ENCODE results near the gene EMP1.

The EMP1 gene

DNA sequence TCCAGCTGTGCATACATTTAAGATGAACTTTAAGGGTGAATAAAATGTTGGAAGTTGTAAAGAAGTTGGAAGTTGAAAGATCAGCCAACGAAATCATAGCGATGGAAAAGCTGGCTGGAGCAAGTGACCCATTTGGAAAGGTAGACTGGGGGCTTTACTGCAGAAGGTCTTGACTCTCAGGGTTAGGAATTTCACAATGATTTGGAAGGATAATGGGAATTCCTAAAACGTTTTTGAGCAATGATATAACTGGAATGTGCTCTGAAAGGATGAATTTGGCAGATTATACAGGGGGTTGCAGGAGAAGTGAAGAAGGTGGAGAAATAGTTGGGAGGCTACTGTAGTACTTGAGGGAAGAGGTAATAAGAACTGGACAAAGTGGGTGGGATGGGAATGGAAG is 27.4 kb downstream of the EMP1 start:
- no peak for DNase-seq

- DNase-seq: no peak
These were observed 30.7 kb downstream of the EMP1 start for GRCh38 chr12:13227191-13227590.

GRCh38 chr12:13228579-13228978 is 32.1 kb downstream of the EMP1 start:
- DNase-seq: no peak

DNA sequence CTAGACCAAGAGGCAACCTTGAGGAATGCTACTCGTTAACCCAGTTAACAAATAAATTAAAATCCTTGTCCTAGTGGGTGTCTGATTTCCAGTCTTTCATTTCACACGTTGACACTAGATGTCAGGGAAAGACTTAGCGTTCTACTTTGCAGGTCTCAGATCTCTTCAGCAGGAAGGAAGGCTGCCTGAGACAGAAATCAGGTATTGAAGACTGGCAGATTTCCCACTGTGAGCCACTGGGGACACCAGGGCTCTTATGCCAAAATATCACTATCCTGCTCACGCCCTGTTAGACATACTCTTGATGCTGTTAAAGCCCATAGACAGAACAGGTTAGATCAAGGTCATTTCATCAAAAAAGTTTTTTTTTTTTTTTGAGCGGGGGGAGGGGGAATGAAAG is 33.0 kb downstream of the EMP1 start:
- DNase-seq: no peak

DNA sequence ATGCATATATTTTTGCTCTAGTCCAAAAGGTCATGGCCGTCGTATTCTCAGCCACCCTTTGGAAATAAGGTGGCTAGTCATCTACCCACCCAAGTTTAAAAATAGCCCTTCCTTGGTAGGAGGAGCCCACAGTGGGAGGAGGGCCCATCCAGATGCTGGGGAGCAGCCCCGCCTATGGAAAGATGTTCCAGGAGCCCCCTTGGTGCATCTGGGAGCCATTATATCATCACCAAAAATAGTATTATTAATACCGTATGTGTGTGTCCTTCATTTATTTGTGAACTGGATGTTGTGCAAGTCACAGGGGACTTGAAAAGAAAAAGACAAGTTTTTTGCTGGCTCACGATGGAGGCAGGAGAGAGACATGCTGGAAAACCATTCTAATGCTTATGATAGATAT is 34.0 kb downstream of the EMP1 start:
- DNase-seq: no peak

- DNase-seq: peak; percentile 7
These were observed 37.5 kb downstream of the EMP1 start for GRCh38 chr12:13233830-13234641.

DNA sequence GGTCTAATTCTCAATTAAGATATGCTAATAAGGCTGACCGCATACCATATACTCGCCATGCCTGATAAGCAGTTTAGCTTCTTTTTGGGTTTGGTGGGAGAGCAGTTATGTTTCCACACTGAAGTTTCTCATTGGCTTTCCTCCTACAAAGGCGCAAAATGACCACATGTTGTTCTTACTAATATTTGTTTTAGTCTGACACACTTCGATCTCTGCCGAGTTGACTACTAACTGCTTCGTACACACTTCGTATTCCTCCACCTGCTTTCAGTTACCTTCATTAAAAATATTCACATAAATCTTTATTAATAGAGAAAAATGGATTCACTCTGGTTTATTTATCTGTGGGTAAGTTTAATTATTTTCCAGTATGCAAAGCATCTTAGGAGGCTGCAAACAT is 41.7 kb downstream of the EMP1 start:
- DNase-seq: no peak

- peak; percentile 92 for DNase-seq
These were observed 45.4 kb downstream of the EMP1 start for GRCh38 chr12:13241833-13242488.

DNA sequence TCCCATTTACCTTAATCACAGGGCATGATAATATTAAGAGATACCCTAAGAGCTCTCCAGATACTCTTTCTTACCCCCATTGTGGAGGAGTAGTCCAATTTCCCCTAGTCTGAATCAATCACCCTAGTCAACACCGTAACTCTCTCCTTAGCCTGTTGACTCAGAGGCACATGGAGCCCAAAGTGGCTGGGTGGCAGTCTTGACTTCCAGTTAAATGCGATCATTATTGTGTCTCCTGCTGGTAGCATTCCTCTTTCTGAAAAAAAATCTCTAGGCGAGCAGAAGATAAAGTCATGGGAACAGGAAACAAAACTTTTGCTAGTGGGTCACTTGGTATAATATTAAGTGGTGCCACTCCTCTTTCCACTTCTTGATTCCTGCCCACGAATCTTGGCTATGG is 46.4 kb downstream of the EMP1 start:
- peak; percentile 79 for DNase-seq

DNA sequence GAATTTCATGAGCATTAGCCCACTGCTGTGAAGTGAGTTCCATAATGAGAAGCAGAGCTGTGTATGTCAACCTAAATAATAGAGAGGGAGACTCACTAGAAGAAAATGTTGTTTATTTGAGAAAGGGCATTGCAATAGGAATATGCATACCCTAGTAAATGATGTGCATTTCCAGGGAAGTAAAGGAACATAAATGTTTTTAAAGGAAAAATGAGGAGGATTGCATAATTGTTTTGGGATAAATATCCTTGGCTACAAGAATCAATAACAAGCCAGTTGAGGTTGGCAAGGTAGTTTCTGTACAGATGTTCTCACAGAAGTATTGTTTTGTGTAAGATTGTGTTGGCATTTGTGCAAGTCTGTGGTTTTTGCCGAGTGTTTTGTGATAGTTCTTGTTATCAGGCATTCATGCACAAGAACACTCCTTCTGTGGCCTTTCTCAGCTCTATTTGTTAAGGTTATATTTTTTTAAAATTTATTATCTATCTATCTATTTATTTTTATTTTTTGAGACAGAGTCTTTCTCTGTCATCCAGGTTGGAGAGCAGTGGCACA is 47.1 kb downstream of the EMP1 start:
- no peak for DNase-seq

DNA sequence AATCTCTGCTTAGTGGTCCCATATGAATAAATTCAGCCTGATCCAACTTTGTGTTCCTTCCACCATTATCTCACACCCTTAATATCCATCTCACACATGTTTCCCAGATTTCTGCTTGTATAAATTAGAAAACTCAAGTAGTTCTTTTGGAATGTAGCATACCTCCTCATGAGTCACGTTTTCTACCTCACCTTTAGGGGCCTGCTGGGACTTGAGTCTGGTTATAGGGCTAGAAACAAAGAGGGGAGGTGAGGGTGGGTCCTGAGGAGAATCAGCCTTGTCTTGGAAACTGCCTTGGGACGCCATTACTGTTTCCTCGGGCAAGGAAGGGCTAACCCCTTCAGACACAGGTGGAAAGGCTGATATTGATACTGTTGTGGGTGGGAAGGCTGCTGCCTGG is 51.1 kb downstream of the EMP1 start:
- no peak for DNase-seq

- no peak for DNase-seq
These were observed 52.4 kb downstream of the EMP1 start for GRCh38 chr12:13248964-13249363.

DNA sequence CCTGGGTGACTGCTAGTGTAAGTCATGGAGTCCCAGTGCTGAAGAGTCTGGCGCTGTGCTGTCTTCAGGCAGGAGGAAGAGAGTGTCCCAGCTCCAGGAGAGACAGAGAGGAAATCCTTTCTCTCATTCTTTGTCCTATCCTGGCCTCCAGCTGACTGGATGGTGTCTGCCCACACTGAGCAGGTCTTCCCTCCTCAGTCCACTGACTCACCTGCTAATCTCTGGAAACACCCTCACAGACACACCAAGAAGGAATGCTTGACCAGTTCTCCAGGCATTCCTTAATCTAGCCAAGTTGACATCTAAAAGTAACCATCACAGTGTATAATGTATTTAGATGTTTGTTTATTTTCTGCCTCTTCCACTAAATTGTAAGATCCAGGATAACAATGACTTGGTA is 53.9 kb downstream of the EMP1 start:
- DNase-seq: no peak

- DNase-seq: no peak
These were observed 55.0 kb downstream of the EMP1 start for GRCh38 chr12:13251521-13251920.

- no peak for DNase-seq
These were observed 55.5 kb downstream of the EMP1 start for GRCh38 chr12:13252024-13252423.

- DNase-seq: no peak
These were observed 56.1 kb downstream of the EMP1 start for GRCh38 chr12:13252616-13253015.

DNA sequence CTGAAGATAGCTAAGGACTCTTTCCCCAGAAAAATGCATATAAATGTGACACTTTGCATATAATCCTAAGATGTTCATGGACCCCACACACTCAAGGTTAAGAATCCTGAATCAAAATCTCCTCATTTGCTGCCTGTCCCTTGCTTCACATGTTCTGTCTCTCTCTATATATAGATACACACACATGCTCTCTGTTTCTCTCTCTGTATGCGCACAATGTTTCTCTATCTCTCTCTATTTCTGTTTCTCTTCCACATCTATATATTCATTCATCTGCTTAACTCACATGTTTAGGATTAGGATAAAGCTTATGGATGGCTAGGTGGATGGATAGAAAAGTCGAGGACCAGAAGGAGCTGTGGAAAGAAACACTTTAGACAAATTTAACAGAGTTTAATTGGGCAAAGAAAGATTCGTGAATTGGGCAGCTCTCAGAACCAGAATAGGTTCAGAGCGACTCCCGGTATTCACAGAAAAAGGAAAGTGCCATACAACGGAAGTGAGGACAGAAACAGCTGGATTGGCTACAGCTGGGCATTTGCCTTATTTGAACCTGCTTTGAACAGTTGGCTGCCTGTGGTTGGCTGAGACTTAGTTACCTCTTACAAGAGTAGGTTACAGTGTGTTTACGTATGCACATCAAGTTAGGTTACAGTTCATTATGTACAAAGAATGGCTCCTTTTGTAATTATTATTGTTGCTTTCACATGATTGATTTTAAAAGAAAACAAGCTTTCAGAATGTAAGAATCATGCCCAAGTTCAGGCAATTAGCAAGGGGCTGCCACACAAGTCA is 57.6 kb downstream of the EMP1 start:
- DNase-seq: no peak

- peak; percentile 91 for DNase-seq
These were observed 59.5 kb downstream of the EMP1 start for GRCh38 chr12:13255792-13256691.

- DNase-seq: no peak
These were observed 60.1 kb downstream of the EMP1 start for GRCh38 chr12:13256692-13257045.

- no peak for DNase-seq
These were observed 60.9 kb downstream of the EMP1 start for GRCh38 chr12:13257356-13257875.

DNA sequence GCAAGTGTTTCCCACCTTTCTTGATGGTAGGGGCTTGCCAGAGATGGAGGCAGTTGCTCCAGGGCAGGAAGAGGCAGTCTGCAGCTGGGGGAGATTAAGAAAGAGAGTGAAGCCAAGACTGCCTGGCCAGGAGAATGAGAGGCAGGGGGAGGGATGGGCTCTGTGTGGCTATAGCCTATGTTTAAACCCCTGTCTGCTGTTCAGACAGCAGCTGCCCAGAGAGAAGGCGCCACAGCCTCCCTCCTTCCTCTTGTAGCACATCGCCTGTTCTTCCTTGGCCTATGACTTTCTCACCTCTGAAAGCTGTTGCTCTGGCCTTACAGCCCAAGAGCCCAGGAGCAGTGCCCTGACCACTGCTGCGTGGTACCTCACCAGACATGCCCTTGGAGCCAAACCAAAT is 61.7 kb downstream of the EMP1 start:
- DNase-seq: no peak

DNA sequence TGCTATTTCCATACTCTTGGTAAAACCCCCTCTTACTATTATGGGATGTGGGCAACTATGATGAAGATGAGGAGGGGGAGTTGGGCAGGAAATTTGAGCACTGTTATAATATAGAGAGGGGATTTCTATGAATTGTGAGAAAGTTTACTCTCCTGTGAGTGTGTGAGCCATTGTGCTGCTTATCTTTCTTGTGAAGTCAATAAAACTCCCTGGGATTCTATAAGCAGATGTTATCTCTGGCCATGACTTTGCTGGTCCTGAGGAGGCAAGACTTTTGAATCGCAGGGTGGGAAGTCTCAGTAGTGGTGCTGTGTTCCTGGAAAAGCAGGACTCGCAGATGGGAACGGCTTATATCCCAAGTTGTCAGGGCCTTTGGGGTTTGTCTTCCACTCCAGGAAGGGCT is 62.2 kb downstream of the EMP1 start:
- DNase-seq: no peak
